SK-N-SH (cell line): Measurements from ENCODE around the gene PIAS2. TPM values are rescaled to one million over a fixed set of nuclear protein-coding genes. Genes with fewer than 3 reads are reported as not detected.

ENCODE experiments used
- CTCF ChIA-PET: fragments of 300-600, 350-600 bp; formaldehyde crosslinking; extraction: SDS; loops from one replicate; lab custom pipeline; 2021; lab: Yijun Ruan, JAX
- POLR2A ChIA-PET: fragments of 350-600 bp; sonication (Branson Sonifier 250); formaldehyde crosslinking; extraction: SDS; loops from one replicate; lab custom pipeline; 2020; ENCODE audit warnings: antibody characterized with exemption, inconsistent platforms; lab: Yijun Ruan, JAX
- DNase-seq: peaks from one replicate; pipeline ENCODE4 v3.0.0; 2012
- H2AFZ ChIP-seq: fragments of 200-600 bp; sonication (generic); 2 replicates; pipeline ENCODE4 v1.8.1; 2016; ENCODE audit warnings: antibody characterized with exemption, mild to moderate bottlenecking, low read depth
- H3F3A ChIP-seq: fragments of 200-600 bp; sonication (generic); replicated peaks from 2 replicates; pipeline ENCODE3; 2016; ENCODE audit warnings: antibody characterized with exemption, mild to moderate bottlenecking; ENCODE audit not compliant: insufficient read depth
- H3K27ac ChIP-seq, 2 experiments: fragments of 200-500 bp in 1 of 2; fragments of 200-600 bp in 1 of 2; sonication (Bioruptor generic) in 1 of 2; sonication (generic), shearing (Covaris generic) in 1 of 2; 2 replicates each; pipeline versions ENCODE4 v1.5.1 to v1.6.1; 2014 to 2016; ENCODE audit warnings: low read depth in 2 of 2, inconsistent platforms in 1 of 2, low read length in 1 of 2, mild to moderate bottlenecking in 1 of 2, mixed read lengths in 1 of 2
- H3K27me3 ChIP-seq: fragments of 200-600 bp; sonication (generic), shearing (Covaris generic); 2 replicates; pipeline ENCODE4 v1.6.1; 2016; ENCODE audit warnings: mixed run types; ENCODE audit not compliant: insufficient read depth
- H3K36me3 ChIP-seq, 2 experiments: fragments of 200-500 bp in 1 of 2; fragments of 200-600 bp in 1 of 2; sonication (Bioruptor generic) in 1 of 2; sonication (generic) in 1 of 2; replicated peaks in 1 of 2; 2 replicates each; pipeline versions ENCODE3 to v1.5.1; 2014 to 2016; ENCODE audit warnings: low read length in 1 of 2, mild to moderate bottlenecking in 1 of 2; ENCODE audit not compliant: insufficient read depth in 2 of 2, control insufficient read depth in 1 of 2
- H3K4me1 ChIP-seq, 2 experiments: fragments of 200-500 bp in 1 of 2; fragments of 200-600 bp in 1 of 2; sonication (Bioruptor generic) in 1 of 2; sonication (generic), shearing (Covaris generic) in 1 of 2; 2 replicates each; pipeline versions ENCODE4 v1.5.1 to v1.6.1; 2014 to 2016; ENCODE audit warnings: low read depth in 1 of 2, low read length in 1 of 2, mixed run types in 1 of 2; ENCODE audit not compliant: insufficient read depth in 2 of 2, control insufficient read depth in 1 of 2
- H3K4me2 ChIP-seq: fragments of 200-600 bp; sonication (generic), shearing (Covaris generic); 2 replicates; pipeline ENCODE4 v1.6.1; 2017; ENCODE audit warnings: mixed run types
- H3K4me3 ChIP-seq, 2 experiments: fragments of 200-500 bp in 1 of 2; fragments of 200-600 bp in 1 of 2; sonication (Bioruptor generic) in 1 of 2; sonication (generic), shearing (Covaris generic) in 1 of 2; 2 replicates each; pipeline versions ENCODE4 v1.5.1 to v1.8.1; 2014 to 2016; ENCODE audit warnings: low read depth in 2 of 2, inconsistent platforms in 1 of 2, low read length in 1 of 2, mild to moderate bottlenecking in 1 of 2, mixed read lengths in 1 of 2, moderate library complexity in 1 of 2
- H3K79me2 ChIP-seq: fragments of 200-600 bp; sonication (generic); 2 replicates; pipeline ENCODE4 v1.8.1; 2017; ENCODE audit warnings: mild to moderate bottlenecking; ENCODE audit not compliant: insufficient read depth
- H3K9ac ChIP-seq: fragments of 200-600 bp; sonication (generic); 2 replicates; pipeline ENCODE4 v1.6.1; 2017; ENCODE audit warnings: mixed run types
- H3K9me2 ChIP-seq: fragments of 200-600 bp; sonication (generic); 2 replicates; pipeline ENCODE4 v1.6.1; 2017; ENCODE audit warnings: mixed run types
- H3K9me3 ChIP-seq: fragments of 200-600 bp; sonication (generic); 2 replicates; pipeline ENCODE4 v1.6.1; 2017; ENCODE audit warnings: mixed run types, mild to moderate bottlenecking, moderate library complexity
- H4K20me1 ChIP-seq: fragments of 200-600 bp; sonication (generic); 2 replicates; pipeline ENCODE4 v1.6.1; 2017; ENCODE audit warnings: mild to moderate bottlenecking, mixed run types; ENCODE audit not compliant: insufficient read depth
- CTCF ChIP-seq: fragments of 200-600 bp; sonication (generic); IDR thresholded peaks from 2 replicates; pipeline ENCODE4 v1.6.1; 2017; ENCODE audit warnings: antibody characterized with exemption, mild to moderate bottlenecking, moderate library complexity
- ELF1 ChIP-seq: IDR thresholded peaks from 2 replicates; pipeline ENCODE4 v1.4.0; 2012
- EZH2phosphoT487 ChIP-seq: fragments of 200-600 bp; sonication (generic); IDR thresholded peaks from 2 replicates; pipeline ENCODE4 v1.6.1; 2017; ENCODE audit warnings: low read depth, mixed run types, mild to moderate bottlenecking, antibody characterized with exemption, moderate library complexity, borderline replicate concordance
- FOSL2 ChIP-seq: IDR thresholded peaks from 2 replicates; pipeline ENCODE4 v1.4.0; 2012; ENCODE audit warnings: low read depth, mild to moderate bottlenecking, moderate library complexity, borderline replicate concordance
- FOXM1 ChIP-seq: IDR thresholded peaks from 2 replicates; pipeline ENCODE4 v1.4.0; 2012; ENCODE audit warnings: low read depth, mild to moderate bottlenecking
- GATA2 ChIP-seq: sonication (generic); formaldehyde crosslinking; IDR thresholded peaks from 2 replicates; pipeline ENCODE4 v1.5.0; 2020; ENCODE audit warnings: mild to moderate bottlenecking, missing genetic modification reagents
- IRF3 ChIP-seq: fragments of 150-350 bp; IDR thresholded peaks from 2 replicates; pipeline ENCODE4 v1.6.1; 2016; ENCODE audit warnings: mild to moderate bottlenecking, low read depth, low read length
- PBX3 ChIP-seq: IDR thresholded peaks from 2 replicates; pipeline ENCODE4; 2012
- RAD21 ChIP-seq: IDR thresholded peaks from 2 replicates; pipeline ENCODE4 v1.6.1; 2012; ENCODE audit warnings: mild to moderate bottlenecking, low read length
- RCOR1 ChIP-seq: fragments of 150-350 bp; IDR thresholded peaks from 2 replicates; pipeline ENCODE4 v1.6.1; 2017; ENCODE audit warnings: antibody characterized with exemption, low read length
- SMC3 ChIP-seq: IDR thresholded peaks from 2 replicates; pipeline ENCODE4 v1.6.1; 2012; ENCODE audit warnings: low read depth, low read length, improper control_type of control experiment
- TCF12 ChIP-seq: IDR thresholded peaks from 2 replicates; pipeline ENCODE4 v1.4.0; 2012
- TEAD4 ChIP-seq: IDR thresholded peaks from 2 replicates; pipeline ENCODE4 v1.4.0; 2012; ENCODE audit warnings: mild to moderate bottlenecking, borderline replicate concordance; ENCODE audit not compliant: insufficient read depth
- USF1 ChIP-seq: IDR thresholded peaks from 2 replicates; pipeline ENCODE4 v1.4.0; 2012; ENCODE audit warnings: low read depth, borderline replicate concordance
- USF2 ChIP-seq: fragments of 150-350 bp; IDR thresholded peaks from 2 replicates; pipeline ENCODE4 v1.6.1; 2017; ENCODE audit warnings: antibody characterized with exemption, low read length, low read depth, borderline replicate concordance
- ZBTB33 ChIP-seq: IDR thresholded peaks from 2 replicates; pipeline ENCODE4 v1.4.0; 2012; ENCODE audit warnings: low read depth, borderline replicate concordance
- WGBS: methylation state at CpG from one replicate; pipeline ENCODE4 v1.1.6; 2017; ENCODE audit warnings: low lambda C conversion rate; 5-methylcytosine and 5-hydroxymethylcytosine counted together
- polyA plus RNA-seq, 3 experiments: library from polyadenylated mRNA; depleted of rRNA; stranded (reverse); fragments of >200 nt; gene quantifications; 2 replicates each; pipeline ENCODE4 v1.2.3, GENCODE V29; 2012

PIAS2 gene
- polyA plus RNA-seq, 1 of the 3 experiments (the other 2 are of a cell fraction), result 9.0 TPM

- TF ChIP-seq IRF3, result no peak
- no peak for TF ChIP-seq RCOR1
- no peak for TF ChIP-seq CTCF
- TF ChIP-seq TCF12, result peak; percentile 56; the same call in 1 of the 2 replicates
- peak; percentile 76 for TF ChIP-seq PBX3
- no peak for TF ChIP-seq FOXM1
- TF ChIP-seq TEAD4, result no peak
Measured at GRCh38 chr18:46939998-46940571, 22.8 kb upstream of the PIAS2 start (continued).

GRCh38 chr18:46939337-46939963, 22.1 kb upstream of the PIAS2 start:
- no peaks in the 10 kb centered on the region for H3K36me3 ChIP-seq
- ChIA-PET CTCF (interaction anchor here (2.3 kb wide), 1 partner anchor 10 kb away, joined by 9 read pairs; no protein-coding TSS in a partner anchor), POLR2A (no interaction called here)
- DNase-seq, result no peak
- H3K79me2 ChIP-seq, result no peaks in the 10 kb centered on the region
- H3K9ac ChIP-seq, result no peak overlapping the region
- no peaks in the 10 kb centered on the region; a peak in 1 of 4 replicates for H3K4me1 ChIP-seq
- H3K4me3 ChIP-seq, result no peak overlapping the region
- no peaks in the 10 kb centered on the region for H3K9me3 ChIP-seq
- H3F3A ChIP-seq, result peaks cover 8% of the 10 kb centered on the region
- WGBS, result 8% methylated on average over 1 of the region's 1 CpG
- H3K9me2 ChIP-seq, result no peaks in the 10 kb centered on the region
- no peaks in the 10 kb centered on the region for H3K27me3 ChIP-seq
- peak overlapping the region; percentile 2; the same call in 1 of the 2 replicates for H3K4me2 ChIP-seq
- no peak overlapping the region for H2AFZ ChIP-seq
- H3K27ac ChIP-seq, result peak overlapping the region; percentile 70 to 86; a peak in 3 of 4 replicates
- H4K20me1 ChIP-seq, result no peaks in the 10 kb centered on the region; the same call in 1 of the 2 replicates
- no peak for TF ChIP-seq GATA2 (CRISPR knock-in tag)
- TF ChIP-seq FOSL2, result peak; percentile 79; the same call in 1 of the 2 replicates
- TF ChIP-seq RAD21, result no peak
- TF ChIP-seq USF1, result no peak
- no peak for TF ChIP-seq ELF1
- TF ChIP-seq CTCF, result no peak
- no peak for TF ChIP-seq RCOR1
- no peak for TF ChIP-seq IRF3
- TF ChIP-seq ZBTB33, result no peak
- TF ChIP-seq EZH2phosphoT487, result no peak
- no peak for TF ChIP-seq USF2
- no peak for TF ChIP-seq SMC3
